Measurements from ENCODE around the gene RERE.

RERE gene

GRCh38 chr1:8693107-8693506 is 124.3 kb downstream of the RERE start:
- in situ Hi-C loops (cut with HindIII; ENCODE audit: low pct_unique_long_range_greater_than_20kb, low sequenced_read_pairs), result no loop called here
- no peak for TF ChIP-seq JUND (IDR thresholded peaks at IDR 0.05; ENCODE audit: low read depth)
- DNase-seq (ENCODE audit: low read depth in 1 of 2, low spot score in 1 of 2), result no peak

GRCh38 chr1:8691662-8692061 is 125.8 kb downstream of the RERE start:
- TF ChIP-seq JUND (IDR thresholded peaks at IDR 0.05; ENCODE audit: low read depth), result no peak
- in situ Hi-C loops (cut with HindIII; ENCODE audit: low pct_unique_long_range_greater_than_20kb, low sequenced_read_pairs), result no loop called here
- no peak for DNase-seq (ENCODE audit: low read depth in 1 of 2, low spot score in 1 of 2)

- in situ Hi-C loops (cut with HindIII; ENCODE audit: low pct_unique_long_range_greater_than_20kb, low sequenced_read_pairs), result no loop called here
- TF ChIP-seq JUND (IDR thresholded peaks at IDR 0.05; ENCODE audit: low read depth), result no peak
- DNase-seq (ENCODE audit: low read depth in 1 of 2, low spot score in 1 of 2), result no peak
Measured at GRCh38 chr1:8690253-8690525, 127.3 kb downstream of the RERE start.

- TF ChIP-seq JUND (IDR thresholded peaks at IDR 0.05; ENCODE audit: low read depth), result no peak
- in situ Hi-C loops (cut with HindIII; ENCODE audit: low pct_unique_long_range_greater_than_20kb, low sequenced_read_pairs), result no loop called here
- DNase-seq (ENCODE audit: low read depth in 1 of 2, low spot score in 1 of 2), result no peak
Measured at GRCh38 chr1:8689431-8690252, 127.8 kb downstream of the RERE start.

- no peak for TF ChIP-seq JUND (IDR thresholded peaks at IDR 0.05; ENCODE audit: low read depth)
- in situ Hi-C loops (cut with HindIII; ENCODE audit: low pct_unique_long_range_greater_than_20kb, low sequenced_read_pairs), result no loop called here
- DNase-seq (ENCODE audit: low read depth in 1 of 2, low spot score in 1 of 2), result no peak
Measured at GRCh38 chr1:8687538-8687937, 129.9 kb downstream of the RERE start.

- no peak for TF ChIP-seq JUND (IDR thresholded peaks at IDR 0.05; ENCODE audit: low read depth)
- in situ Hi-C loops (cut with HindIII; ENCODE audit: low pct_unique_long_range_greater_than_20kb, low sequenced_read_pairs), result no loop called here
- DNase-seq (ENCODE audit: low read depth in 1 of 2, low spot score in 1 of 2), result no peak
Measured at GRCh38 chr1:8687039-8687438, 130.4 kb downstream of the RERE start.

GRCh38 chr1:8685463-8685862 is 132.0 kb downstream of the RERE start:
- no peak for TF ChIP-seq JUND (IDR thresholded peaks at IDR 0.05; ENCODE audit: low read depth)
- no peak for DNase-seq (ENCODE audit: low read depth in 1 of 2, low spot score in 1 of 2)
- in situ Hi-C loops (cut with HindIII; ENCODE audit: low pct_unique_long_range_greater_than_20kb, low sequenced_read_pairs), result no loop called here

GRCh38 chr1:8684590-8684989 is 132.8 kb downstream of the RERE start:
- in situ Hi-C loops (cut with HindIII; ENCODE audit: low pct_unique_long_range_greater_than_20kb, low sequenced_read_pairs), result no loop called here
- no peak for TF ChIP-seq JUND (IDR thresholded peaks at IDR 0.05; ENCODE audit: low read depth)
- DNase-seq (ENCODE audit: low read depth in 1 of 2, low spot score in 1 of 2), result no peak

GRCh38 chr1:8682573-8682972 is 134.9 kb downstream of the RERE start:
- TF ChIP-seq JUND (IDR thresholded peaks at IDR 0.05; ENCODE audit: low read depth), result no peak
- DNase-seq (ENCODE audit: low read depth in 1 of 2, low spot score in 1 of 2), result no peak
- in situ Hi-C loops (cut with HindIII; ENCODE audit: low pct_unique_long_range_greater_than_20kb, low sequenced_read_pairs), result no loop called here

- DNase-seq (ENCODE audit: low read depth in 1 of 2, low spot score in 1 of 2), result no peak
- in situ Hi-C loops (cut with HindIII; ENCODE audit: low pct_unique_long_range_greater_than_20kb, low sequenced_read_pairs), result no loop called here
- no peak for TF ChIP-seq JUND (IDR thresholded peaks at IDR 0.05; ENCODE audit: low read depth)
Measured at GRCh38 chr1:8681911-8682310, 135.5 kb downstream of the RERE start.

- in situ Hi-C loops (cut with HindIII; ENCODE audit: low pct_unique_long_range_greater_than_20kb, low sequenced_read_pairs), result no loop called here
- no peak for TF ChIP-seq JUND (IDR thresholded peaks at IDR 0.05; ENCODE audit: low read depth)
- DNase-seq (ENCODE audit: low read depth in 1 of 2, low spot score in 1 of 2), result peak in 1 of 2 experiments; percentile 30
Measured at GRCh38 chr1:8680664-8681650, 136.5 kb downstream of the RERE start.

- in situ Hi-C loops (cut with HindIII; ENCODE audit: low pct_unique_long_range_greater_than_20kb, low sequenced_read_pairs), result no loop called here
- no peak for DNase-seq (ENCODE audit: low read depth in 1 of 2, low spot score in 1 of 2)
- TF ChIP-seq JUND (IDR thresholded peaks at IDR 0.05; ENCODE audit: low read depth), result no peak
Measured at GRCh38 chr1:8679929-8680663, 137.3 kb downstream of the RERE start.
